Measurements from ENCODE around the gene VCL.

Gene VCL

GRCh38 chr10:74079028-74079935, 81.4 kb downstream of the VCL start:
- TF ChIP-seq CTCF (IDR thresholded peaks at IDR 0.05; ENCODE audit: extremely low read depth, missing control alignments) = no peak
- DNase-seq (ENCODE audit: low spot score) = no peak

- TF ChIP-seq CTCF (IDR thresholded peaks at IDR 0.05; ENCODE audit: extremely low read depth, missing control alignments) = no peak
- DNase-seq (ENCODE audit: low spot score) = no peak
These were observed 82.1 kb downstream of the VCL start for GRCh38 chr10:74079936-74080590.

GRCh38 chr10:74081192-74081803, 83.4 kb downstream of the VCL start:
- peak; percentile 63 for TF ChIP-seq CTCF (IDR thresholded peaks at IDR 0.05; ENCODE audit: extremely low read depth, missing control alignments)

GRCh38 chr10:74081941-74082718, 84.2 kb downstream of the VCL start:
- no peak for DNase-seq (ENCODE audit: low spot score)
- no peak for TF ChIP-seq CTCF (IDR thresholded peaks at IDR 0.05; ENCODE audit: extremely low read depth, missing control alignments)

More at GRCh38 chr10:74081192-74081803, 83.4 kb downstream of the VCL start:
- DNase-seq (ENCODE audit: low spot score) = peak; percentile 42

GRCh38 chr10:74083304-74083703, 85.4 kb downstream of the VCL start:
- DNase-seq (ENCODE audit: low spot score) = no peak
- TF ChIP-seq CTCF (IDR thresholded peaks at IDR 0.05; ENCODE audit: extremely low read depth, missing control alignments) = no peak

GRCh38 chr10:74084955-74085354, 87.0 kb downstream of the VCL start:
- no peak for TF ChIP-seq CTCF (IDR thresholded peaks at IDR 0.05; ENCODE audit: extremely low read depth, missing control alignments)
- peak; percentile 47 for DNase-seq (ENCODE audit: low spot score)
